ENCODE measurements around the gene DNAJC30. TPM values are rescaled to one million over a fixed set of nuclear protein-coding genes. Genes with fewer than 3 reads are reported as not detected.
"Not testable (repeated sequence)": the region's sequence is repeated elsewhere in the genome, so short reads cannot be mapped to it uniquely, and the experiment has no call there.

The DNAJC30 gene
- total and polyA plus RNA-seq, 2 of the 8 experiments (the other 6 are each of a cell fraction or from before 2014, with no cell fraction given), result 6.1 to 6.3 TPM

GRCh38 chr7:73722182-73722581, 38.9 kb upstream of the DNAJC30 start:
- H3K79me2 ChIP-seq (ENCODE audit: control insufficient read depth in 1 of 2, insufficient read depth in 2 of 2, low read length in 2 of 2), result not testable (repeated sequence)
- CTCF ChIA-PET (ENCODE audit: partially characterized antibody), result interaction anchor here (0.6 to 3.9 kb wide), 7 partner anchors 9 to 115 kb away, joined by 3 to 45 read pairs (median 4); no protein-coding TSS in a partner anchor

More at GRCh38 chr7:73722182-73722581, 38.9 kb upstream of the DNAJC30 start:
- H2AK5ac ChIP-seq (ENCODE audit: low read depth, low read length); H4K5ac ChIP-seq (ENCODE audit: insufficient read length, low read depth, low read length); H4K8ac ChIP-seq (ENCODE audit: extremely low read depth, insufficient read depth, low read length); H3K79me1 ChIP-seq (ENCODE audit: low read depth, low read length); H3K9me3 ChIP-seq (ENCODE audit: insufficient read depth in 2 of 2, low read depth in 1 of 2, low read length in 1 of 2); H3K36me3 ChIP-seq (ENCODE audit: control insufficient read depth in 2 of 4, insufficient read depth in 4 of 4, low read length in 3 of 4); H3K4me1 ChIP-seq (replicated peaks in 1 of 4; ENCODE audit: control insufficient read depth in 3 of 4, insufficient read depth in 4 of 4, low read length in 3 of 4); H2BK12ac ChIP-seq (ENCODE audit: low read depth, low read length); H3K18ac ChIP-seq (ENCODE audit: extremely low read depth, low read length); H3K14ac ChIP-seq (ENCODE audit: insufficient read length); H3K56ac ChIP-seq (replicated peaks; ENCODE audit: insufficient read length, low read depth, low read length); H3K9ac ChIP-seq (replicated peaks in 1 of 4; ENCODE audit: extremely low read depth in 1 of 4, low read depth in 3 of 4, low read length in 3 of 4); H3K4me3 ChIP-seq (ENCODE audit: extremely low read depth in 1 of 4, insufficient read depth in 2 of 4, low read depth in 3 of 4, low read length in 4 of 4); H2AFZ ChIP-seq (ENCODE audit: low read length); H3K4me2 ChIP-seq (ENCODE audit: insufficient read depth in 1 of 2, low read depth in 2 of 2, low read length in 2 of 2); DNase-seq (ENCODE audit: low read depth in 1 of 2, low spot score in 2 of 2); H2BK15ac ChIP-seq (ENCODE audit: low read length); H3K27ac ChIP-seq (ENCODE audit: low read depth, low read length); H4K91ac ChIP-seq (replicated peaks; ENCODE audit: insufficient read length, low read length); H3K23ac ChIP-seq (ENCODE audit: insufficient read length); H3K4ac ChIP-seq (replicated peaks; ENCODE audit: insufficient read length, low read depth, low read length); H2BK20ac ChIP-seq (ENCODE audit: low read length); POLR2A ChIA-PET (ENCODE audit: partially characterized antibody); H2BK5ac ChIP-seq (ENCODE audit: low read depth, low read length); FAIRE-seq; H3K23me2 ChIP-seq (ENCODE audit: low read depth, low read length); H2BK120ac ChIP-seq (replicated peaks; ENCODE audit: low read depth, low read length): not testable (repeated sequence)
- peaks cover 0 to 18% (median 13%) of the 10 kb centered on the region in 4 experiments; a peak in 5 of 7 replicates for H3K27me3 ChIP-seq (replicated peaks in 1 of 4; ENCODE audit: control insufficient read depth in 3 of 4, extremely low read depth in 1 of 4, insufficient read depth in 3 of 4, low read length in 3 of 4)
- 83% methylated on average over 4 of the region's 4 CpGs; no CpG with 5 or more reads in 1 of the 2 experiments for WGBS, 2 experiments (ENCODE audit: extremely low coverage in 1 of 2, insufficient coverage in 1 of 2, insufficient read length in 1 of 2, insufficient replicate concordance in 2 of 2, low coverage in 1 of 2, low lambda C conversion rate in 2 of 2, missing lambda C conversion rate in 1 of 2)
- H4K20me1 ChIP-seq (replicated peaks in 1 of 2; ENCODE audit: control insufficient read depth in 1 of 2, insufficient read depth in 2 of 2, low read length in 2 of 2), result peaks cover 6 to 11% of the 10 kb centered on the region in 2 experiments
